GM10248 (cell line): ENCODE data around the gene NDUFS1.

Source experiments
- CTCF ChIA-PET: fragments of 300-600 bp; sonication (Branson Sonifier 250); formaldehyde crosslinking; extraction: SDS; loops from one replicate; lab custom pipeline; 2021; ENCODE audit warnings: antibody characterized with exemption; lab: Yijun Ruan, JAX
- POLR2A ChIA-PET: fragments of 350-650 bp; sonication (Branson Sonifier 250); formaldehyde crosslinking; extraction: SDS; loops from one replicate; lab custom pipeline; 2020; ENCODE audit warnings: antibody characterized with exemption; lab: Yijun Ruan, JAX
- DNase-seq: peaks from one replicate; pipeline ENCODE4 v3.0.0; 2012; ENCODE audit errors: extremely low spot score
- TF ChIP-seq, protein P1 (sequence below): IDR thresholded peaks from 2 replicates; pipeline ENCODE4 v1.5.1; 2012; ENCODE audit warnings: mild to moderate bottlenecking, low read depth; ENCODE audit errors: extremely low read depth, missing control alignments, control extremely low read depth

The NDUFS1 gene

DNA sequence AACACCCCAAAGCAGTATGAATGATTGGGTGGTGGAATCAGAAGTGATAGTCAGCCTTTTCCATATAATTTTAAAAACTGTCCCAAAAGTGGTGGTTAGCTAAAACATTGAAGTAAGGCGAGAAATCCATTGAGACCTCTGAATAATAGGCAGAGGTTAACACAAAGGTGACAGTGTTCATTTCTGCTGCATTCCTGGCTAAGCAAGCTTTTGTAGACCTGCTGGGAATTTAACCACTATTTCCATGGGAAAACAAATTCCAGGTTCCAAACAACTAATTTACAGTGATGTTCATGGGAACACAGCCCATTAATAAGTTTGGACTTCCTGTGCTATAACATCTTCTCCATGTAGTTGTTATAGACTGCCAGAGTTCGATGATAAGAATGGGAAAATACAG lies 66.9 kb downstream of the NDUFS1 start:
- TF ChIP-seq, protein P1, sequence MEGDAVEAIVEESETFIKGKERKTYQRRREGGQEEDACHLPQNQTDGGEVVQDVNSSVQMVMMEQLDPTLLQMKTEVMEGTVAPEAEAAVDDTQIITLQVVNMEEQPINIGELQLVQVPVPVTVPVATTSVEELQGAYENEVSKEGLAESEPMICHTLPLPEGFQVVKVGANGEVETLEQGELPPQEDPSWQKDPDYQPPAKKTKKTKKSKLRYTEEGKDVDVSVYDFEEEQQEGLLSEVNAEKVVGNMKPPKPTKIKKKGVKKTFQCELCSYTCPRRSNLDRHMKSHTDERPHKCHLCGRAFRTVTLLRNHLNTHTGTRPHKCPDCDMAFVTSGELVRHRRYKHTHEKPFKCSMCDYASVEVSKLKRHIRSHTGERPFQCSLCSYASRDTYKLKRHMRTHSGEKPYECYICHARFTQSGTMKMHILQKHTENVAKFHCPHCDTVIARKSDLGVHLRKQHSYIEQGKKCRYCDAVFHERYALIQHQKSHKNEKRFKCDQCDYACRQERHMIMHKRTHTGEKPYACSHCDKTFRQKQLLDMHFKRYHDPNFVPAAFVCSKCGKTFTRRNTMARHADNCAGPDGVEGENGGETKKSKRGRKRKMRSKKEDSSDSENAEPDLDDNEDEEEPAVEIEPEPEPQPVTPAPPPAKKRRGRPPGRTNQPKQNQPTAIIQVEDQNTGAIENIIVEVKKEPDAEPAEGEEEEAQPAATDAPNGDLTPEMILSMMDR, result no peak
- no peak for DNase-seq
- ChIA-PET CTCF (no interaction called here), POLR2A (no interaction called here)

DNA sequence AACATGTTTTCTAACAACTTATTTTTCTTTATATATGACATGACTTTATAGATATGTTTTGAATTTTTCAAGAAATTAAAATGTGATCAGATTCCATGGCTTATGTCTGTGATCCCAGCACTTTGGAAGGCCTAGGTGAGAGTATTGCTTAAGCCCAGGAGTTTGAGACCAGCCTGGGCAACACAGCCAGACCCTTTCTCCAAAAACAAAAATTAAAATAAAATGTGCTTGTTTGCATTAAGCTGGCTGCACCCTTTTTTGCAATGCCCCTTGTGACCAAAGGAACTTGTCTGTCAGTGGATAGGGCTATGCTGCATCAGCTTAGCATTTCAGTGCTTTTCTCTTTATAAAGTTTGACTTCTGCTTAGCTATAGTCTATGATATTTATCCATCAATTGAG lies 71.0 kb downstream of the NDUFS1 start:
- TF ChIP-seq, protein P1, result no peak
- ChIA-PET POLR2A (no interaction called here), CTCF (interaction anchor here (1.7 to 5.1 kb wide), 2 partner anchors 8 to 24 kb away, joined by 6 to 31 read pairs; no protein-coding TSS in a partner anchor)
- no peak for DNase-seq

DNA sequence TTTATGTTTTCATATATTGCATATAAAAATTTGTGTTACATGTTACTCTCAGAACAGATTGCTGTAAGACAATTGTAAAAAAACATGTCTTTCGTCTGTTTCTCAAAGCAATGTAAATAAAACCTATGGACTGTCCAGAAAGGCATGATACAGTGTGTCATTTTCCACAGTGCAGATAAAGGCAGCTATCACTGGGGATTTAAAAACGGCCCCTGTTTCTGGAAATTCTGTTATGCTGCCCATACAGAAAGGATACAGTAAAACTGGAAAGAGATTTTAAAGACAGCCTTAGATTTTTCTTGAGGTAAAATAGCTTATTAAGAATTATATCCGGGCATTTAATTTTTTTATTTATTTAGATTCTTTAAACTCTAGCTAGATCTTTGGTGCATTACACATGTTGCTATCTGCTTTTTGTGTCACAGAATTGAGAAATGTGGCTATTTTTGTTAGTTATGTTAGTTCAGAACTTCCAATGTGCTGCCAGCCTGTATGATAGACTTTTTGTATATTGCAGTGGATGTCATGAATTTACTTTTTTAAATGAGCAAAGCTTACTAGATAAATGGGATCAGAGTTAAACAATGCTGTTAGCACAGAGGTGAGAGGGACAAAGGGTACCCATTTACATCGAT lies 72.4 kb downstream of the NDUFS1 start:
- ChIA-PET CTCF (interaction anchor here (1.0 to 5.1 kb wide), 7 partner anchors 9 to 73 kb away, joined by 3 to 31 read pairs (median 3); partner anchors contain the start of gene EEF1B2), POLR2A (interaction anchor here (0.5 to 0.8 kb wide), 2 partner anchors 9 to 70 kb away, joined by 4 read pairs; no protein-coding TSS in a partner anchor)

DNA sequence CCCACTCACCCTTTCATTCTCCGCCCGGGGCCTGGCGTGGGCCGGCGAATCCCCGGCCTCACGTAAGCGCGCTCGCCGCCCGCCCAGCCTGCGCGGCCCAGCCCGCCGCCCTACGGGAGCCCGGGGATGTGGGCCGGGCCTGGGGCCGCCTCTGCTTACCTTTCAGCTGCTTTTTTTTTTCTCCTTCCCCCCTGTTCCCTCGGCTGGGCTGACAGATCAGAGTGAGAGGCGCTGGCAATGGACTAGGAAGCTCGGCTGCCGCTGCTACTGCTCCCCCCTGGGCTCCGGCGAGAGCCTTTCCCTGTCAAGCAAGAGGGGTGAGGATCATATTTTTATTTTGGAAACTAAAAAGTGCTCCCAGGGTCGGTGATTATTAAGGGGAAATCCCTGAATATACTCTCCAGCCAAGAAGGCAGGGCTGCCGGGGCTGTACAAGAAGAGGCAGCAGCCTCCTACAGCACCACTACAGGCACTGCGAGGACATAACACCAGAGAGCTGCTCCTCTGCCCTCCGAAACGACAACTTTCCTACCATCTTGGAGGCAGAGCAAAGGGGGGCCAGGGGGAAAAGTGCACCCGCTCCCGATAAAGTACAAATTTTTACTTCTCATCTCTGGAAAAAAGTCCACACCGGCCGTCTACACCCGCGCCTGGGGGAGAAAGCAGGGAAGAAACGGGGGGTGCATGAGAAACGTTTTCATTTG lies 73.3 kb downstream of the NDUFS1 start, which contains the start of gene INO80D:
Gene INO80D, minus strand, starts transcription at position 433 of the 704 bp plus-strand sequence. CDS start 23,158 bp downstream, outside the sequence.
- TF ChIP-seq, protein P1, result peak; percentile 59
- POLR2A ChIA-PET, result interaction anchor here (0.5 to 0.9 kb wide), 3 partner anchors 8 to 71 kb away, joined by 3 to 4 read pairs (median 4); no protein-coding TSS in a partner anchor
- peak; percentile 83 for DNase-seq
- CTCF ChIA-PET, result interaction anchor here (1.0 to 5.1 kb wide), 6 partner anchors 8 to 74 kb away, joined by 3 to 31 read pairs (median 4); partner anchors contain the start of gene EEF1B2

More for the DNA sequence above, 72.4 kb downstream of the NDUFS1 start:
- DNase-seq, result no peak
- TF ChIP-seq, protein P1, result no peak

DNA sequence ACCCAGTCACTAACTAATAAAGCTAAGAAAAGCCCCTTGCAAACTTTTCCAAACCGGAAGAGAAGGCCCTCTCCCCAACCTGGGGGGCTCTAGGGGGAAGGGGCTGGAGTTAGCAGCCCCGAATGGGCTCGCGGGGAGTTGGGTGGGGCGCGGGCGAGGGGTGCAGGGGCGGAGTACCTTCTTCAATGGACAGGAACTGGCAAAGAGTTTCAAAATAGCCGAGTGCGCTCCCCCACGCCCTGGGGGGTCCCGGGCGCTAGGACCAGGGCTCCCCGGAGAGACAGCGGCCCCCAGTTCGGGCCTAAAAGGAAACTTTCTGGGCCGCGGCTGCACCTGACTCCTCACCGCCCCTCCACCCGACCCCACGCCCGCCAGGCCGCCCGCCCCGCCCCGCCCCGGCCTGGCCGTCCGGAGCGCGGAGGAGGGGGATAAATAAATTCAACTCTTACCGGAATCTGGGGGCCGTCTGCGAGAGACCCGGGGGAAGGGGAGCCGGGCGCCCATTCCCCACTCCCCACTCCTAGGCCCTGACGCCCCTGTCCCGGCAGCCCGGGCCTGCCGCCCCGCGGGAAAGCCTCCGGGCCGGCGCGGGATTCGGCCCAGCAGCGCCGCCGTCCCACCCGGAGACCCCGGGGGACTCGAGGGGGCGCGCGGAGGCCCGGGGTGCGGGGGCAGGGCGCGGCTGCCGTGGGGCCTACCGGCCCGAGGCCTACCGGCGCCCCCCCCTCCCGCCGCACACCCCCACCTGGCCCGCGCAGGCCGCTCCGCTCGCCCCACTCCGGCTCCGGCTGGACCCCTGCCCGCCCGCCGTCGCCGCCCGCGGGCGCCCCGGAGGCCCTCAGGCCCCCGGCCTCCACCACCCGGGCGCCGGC lies 74.1 kb downstream of the NDUFS1 start:
- TF ChIP-seq, protein P1, result no peak
- ChIA-PET POLR2A (interaction anchor here (0.9 kb wide), 1 partner anchor 11 kb away, joined by 3 read pairs; no protein-coding TSS in a partner anchor), CTCF (interaction anchor here (1.0 to 5.1 kb wide), 6 partner anchors 8 to 62 kb away, joined by 3 to 31 read pairs (median 4); no protein-coding TSS in a partner anchor)
- DNase-seq, result peak; percentile 51
